HG02571 (cell line): Measurements from ENCODE around the gene ITGA3.

Experiments
- ATAC-seq: cut with Tn5 transposase; IDR thresholded peaks from one replicate; pipeline ENCODE4 v1.9.1; 2021; ENCODE audit warnings: mild to moderate bottlenecking, moderate library complexity; ENCODE audit not compliant: unreplicated experiment

Gene ITGA3

DNA sequence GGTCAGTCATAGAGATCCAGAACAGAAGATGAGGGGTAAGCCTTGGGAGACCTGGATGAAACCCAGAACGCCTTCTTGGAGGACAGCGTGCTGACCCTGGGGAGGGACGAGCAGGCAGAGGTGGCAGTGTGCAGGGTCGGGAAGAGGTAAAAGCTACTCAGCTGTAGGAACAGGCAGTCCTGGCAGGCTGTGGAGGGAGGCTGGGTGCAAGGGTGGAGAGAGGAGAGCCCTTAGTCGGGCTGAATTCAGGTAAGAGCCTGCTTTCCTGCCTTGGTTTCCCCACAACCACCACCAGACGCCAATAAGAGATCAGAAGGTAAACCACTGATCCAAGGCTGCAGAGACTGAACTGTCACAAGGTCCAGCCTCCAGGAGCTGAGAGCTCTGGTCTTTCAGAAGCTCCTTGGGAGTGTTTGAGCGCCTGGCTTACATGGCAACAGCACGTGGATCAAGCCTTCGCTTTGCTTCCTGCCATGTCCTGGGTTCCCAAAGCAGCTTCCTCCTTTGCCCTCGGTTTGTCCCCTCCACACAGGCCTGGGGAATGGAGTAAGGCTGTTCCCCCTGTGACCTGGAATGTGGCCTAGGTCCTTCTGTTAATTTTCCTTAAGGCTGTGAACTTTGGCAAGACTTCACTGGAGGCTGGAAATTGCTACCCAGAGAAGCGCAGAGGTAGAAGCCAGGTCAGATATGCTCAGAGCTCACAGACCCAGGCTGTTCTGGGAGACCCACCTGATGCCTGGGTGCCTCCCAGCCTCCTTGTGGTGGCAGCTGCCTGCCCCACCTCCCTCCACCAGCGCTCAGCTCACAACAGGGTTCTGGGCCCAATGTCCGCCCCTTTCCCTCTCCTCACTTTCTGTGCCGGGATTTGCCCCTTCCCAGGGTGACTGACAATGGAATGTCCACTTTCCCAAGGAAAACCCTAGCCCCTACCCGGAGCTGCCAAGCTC lies 35.3 kb downstream of the ITGA3 start:
- ATAC-seq: no peak

DNA sequence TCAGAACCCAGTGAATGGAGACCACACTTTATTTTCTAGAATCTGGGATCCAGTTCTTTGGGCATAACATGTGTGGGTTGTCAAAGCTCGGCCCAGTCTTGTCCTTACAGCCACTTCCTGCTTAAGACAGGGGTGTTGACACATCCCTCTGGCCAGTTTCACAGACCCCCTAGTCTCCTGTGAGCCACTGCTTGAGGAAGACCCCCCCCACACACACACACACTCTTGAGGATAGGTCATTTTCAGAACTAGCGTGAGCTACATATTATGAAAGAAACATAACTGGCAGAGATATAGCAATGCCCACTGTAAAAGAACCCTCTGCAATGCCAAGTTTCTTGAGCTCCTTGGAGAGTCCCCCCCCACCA lies 36.0 kb downstream of the ITGA3 start:
- ATAC-seq: no peak

DNA sequence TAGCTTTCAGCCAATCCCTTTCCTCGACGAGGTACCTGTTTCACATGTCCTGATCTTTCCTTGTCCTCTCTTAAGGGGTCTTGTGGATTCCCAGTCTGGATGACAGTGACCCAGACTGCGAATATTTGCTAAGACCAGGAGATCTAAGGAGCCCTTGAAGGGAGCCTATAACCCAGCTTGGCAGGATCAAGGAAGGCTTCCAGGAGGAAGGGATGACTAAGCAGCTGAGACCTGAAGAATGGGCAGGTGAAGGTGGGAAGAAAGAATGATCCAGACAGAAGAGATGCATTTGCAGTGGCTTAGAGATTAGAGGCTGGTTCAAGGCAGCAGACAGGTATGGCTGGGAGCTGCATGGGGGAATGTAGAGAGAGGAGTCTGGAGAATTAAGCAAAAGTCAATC lies 37.3 kb downstream of the ITGA3 start:
- no peak for ATAC-seq

DNA sequence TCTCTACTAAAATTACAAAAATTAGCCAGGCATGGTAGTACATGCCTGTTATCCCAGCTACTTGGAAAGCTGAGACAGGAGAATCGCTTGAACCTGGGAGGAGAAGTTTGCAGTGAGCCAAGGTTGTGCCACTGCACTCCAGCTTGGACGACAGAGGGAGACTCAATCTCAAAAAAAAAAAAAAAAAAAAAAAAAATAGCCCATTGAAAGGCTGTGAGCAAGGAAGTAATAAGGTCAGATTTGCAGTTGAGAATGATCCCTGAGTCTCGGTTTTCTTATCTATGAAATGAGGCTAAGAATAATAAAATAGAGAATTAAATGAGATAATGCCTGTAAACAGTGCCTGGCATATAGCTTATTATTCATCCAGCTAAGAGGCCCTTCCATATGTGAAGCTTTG lies 37.9 kb downstream of the ITGA3 start:
- no peak for ATAC-seq

DNA sequence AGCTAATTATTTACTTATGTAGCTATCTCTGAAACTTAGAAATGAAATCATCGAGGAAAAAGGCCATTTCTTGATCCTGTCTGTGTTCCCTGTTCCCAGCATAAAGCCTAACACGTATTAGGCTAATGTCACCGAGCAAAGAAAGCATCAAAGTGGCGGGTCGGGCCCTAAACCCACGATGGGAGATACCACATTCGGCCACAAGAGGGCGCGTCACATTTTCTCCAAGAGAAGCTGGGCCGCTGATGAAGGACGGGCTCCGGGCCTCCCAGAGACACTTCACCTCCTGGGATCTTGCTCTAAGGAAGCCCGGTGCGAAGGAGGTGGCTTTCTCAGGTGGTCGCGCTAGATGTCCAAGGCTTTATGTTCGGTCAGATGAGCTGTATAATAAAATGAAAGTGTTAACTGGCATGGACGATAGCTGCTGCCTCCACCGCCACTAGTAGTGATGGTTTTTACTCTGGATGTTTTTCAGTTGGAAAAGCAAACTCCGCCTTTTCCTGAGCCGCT lies 38.4 kb downstream of the ITGA3 start:
- no peak for ATAC-seq

DNA sequence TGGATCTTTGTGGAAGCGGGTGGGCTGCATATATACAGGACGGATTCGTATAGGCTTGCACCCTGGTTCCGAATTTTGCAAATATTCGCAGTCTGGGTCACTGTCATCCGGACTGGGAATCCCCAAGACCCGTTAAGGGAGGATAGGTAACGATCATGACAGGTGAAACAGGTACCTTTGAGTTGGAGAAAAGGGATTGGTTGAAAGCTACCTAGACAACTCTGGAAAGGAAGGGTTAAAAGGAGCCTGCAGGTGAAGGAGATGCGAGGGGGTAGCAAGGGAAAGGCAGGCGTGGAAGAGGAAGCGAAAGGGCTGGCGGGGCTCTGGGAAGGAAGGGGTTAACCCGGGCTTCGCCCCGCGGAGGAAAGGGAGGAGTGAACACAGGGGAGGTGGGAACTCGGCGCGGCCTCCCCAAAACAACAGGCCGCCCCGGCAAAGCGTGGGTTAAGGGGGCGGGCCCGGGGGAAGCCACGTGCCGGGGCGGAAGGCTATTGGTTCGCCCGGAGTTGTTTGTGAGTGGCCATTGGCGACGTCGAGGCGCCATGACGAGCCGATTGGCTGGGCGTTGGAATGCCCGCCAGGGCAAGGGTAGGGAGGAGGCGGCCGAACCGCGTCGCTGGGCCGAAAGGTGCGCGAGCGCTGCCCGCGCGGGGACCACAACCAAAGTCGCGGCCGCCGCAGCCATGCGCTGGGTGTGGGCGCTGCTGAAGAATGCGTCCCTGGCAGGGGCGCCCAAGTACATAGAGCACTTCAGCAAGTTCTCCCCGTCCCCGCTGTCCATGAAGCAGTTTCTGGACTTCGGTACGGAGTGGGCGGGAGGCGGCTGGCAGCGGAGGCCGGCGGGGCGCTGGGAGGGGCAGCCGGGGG lies 39.1 kb downstream of the ITGA3 start, which contains the start of gene PDK2:
TSS of gene PDK2 (plus strand) at position 599 of the 867 bp plus-strand sequence. CDS start at position 684, 85 bp downstream.
- peak; percentile 83 for ATAC-seq

DNA sequence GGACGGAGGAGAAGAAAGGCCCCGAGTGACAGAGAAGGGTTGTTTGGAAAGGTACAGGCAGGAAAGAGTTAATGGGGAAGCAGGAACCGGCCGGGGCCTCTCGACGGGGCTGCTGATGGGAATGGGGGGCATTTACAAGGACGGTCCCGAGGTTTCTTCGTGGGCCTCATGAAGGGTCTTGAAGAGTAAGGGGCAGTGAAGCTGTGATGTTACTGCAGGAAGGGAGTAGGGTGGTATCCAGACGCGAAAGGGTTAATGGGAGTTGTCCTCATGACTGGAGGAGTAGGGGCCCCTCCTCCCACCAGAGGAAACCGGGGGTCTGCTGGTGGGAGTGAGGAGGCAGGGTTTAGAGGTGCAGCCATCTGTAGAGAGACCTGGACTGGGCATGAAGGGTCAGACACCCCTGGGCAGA lies 39.7 kb downstream of the ITGA3 start:
- no peak for ATAC-seq

DNA sequence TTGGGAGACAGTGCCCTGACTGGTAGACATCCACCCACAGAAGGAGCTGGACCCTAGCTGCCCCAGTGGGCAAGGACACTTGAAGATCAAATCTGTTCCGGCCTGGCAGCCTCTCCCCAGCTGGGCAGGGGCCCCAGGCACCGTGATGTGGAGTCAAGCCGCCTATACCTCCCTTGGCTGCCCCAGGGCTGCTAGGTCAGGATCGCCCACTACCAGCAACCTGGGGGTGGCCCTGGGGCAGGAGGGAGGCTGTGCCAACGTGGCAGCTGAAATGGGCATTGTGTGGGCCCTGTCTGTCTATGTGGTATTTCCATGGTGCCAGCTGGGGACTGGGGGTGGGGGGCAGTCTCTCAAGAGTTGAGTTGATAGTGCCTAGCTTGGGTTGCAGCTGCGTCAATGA lies 40.2 kb downstream of the ITGA3 start:
- no peak for ATAC-seq

DNA sequence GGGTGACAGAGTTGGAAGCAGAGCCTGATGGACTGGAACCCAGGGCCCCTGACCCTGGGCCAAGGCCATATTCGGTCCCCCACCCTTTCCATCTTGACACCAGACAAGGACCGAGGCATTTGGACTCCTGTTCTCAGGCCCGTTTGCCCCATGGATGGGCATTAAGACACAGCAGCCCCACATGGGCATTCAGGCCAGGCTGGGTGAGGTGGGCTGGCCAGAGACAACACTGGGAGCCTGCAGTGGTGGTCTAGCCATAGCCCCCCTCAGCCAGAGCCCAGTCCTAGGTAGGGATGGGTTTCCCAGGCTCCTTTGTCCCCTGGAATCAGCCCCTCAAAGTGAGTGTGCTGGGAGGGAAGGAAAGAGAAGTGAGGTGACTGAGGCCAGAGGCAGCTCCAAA lies 40.8 kb downstream of the ITGA3 start:
- no peak for ATAC-seq

DNA sequence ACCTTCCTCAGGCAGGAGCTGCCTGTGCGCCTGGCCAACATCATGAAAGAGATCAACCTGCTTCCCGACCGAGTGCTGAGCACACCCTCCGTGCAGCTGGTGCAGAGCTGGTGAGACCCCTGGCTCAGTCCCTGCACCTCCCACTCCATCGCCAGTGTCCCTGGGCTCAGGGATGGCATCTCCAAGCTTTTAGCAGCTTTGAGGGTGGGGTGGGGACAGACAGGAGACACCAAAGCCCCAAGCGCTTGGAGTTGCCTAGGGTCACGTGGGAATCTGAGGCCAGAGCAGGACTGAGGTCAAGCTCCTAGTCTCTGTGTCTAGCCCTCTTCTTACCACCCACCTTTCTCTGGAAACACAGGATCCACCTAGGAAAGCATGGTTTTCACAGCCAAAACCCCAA lies 41.5 kb downstream of the ITGA3 start:
- ATAC-seq: no peak

DNA sequence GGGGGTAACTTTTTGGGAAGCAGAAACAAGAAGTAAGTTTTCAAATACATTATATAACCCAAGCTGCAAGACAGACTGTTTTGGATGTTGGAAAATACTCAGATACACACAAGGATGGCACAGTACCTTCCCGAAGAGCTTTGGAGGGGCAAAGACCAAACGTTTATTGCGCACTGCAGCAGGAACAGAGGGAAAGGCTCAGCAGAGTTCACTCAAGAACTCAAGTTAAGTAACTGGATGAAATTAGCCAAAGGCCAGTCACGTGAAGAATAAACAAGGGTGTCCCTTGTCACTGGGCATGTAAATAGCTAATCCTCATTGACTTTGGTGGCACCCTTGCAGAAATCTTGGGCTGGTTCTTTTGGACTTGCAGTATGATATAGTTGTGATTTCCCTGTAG lies 42.0 kb downstream of the ITGA3 start:
- ATAC-seq: no peak

DNA sequence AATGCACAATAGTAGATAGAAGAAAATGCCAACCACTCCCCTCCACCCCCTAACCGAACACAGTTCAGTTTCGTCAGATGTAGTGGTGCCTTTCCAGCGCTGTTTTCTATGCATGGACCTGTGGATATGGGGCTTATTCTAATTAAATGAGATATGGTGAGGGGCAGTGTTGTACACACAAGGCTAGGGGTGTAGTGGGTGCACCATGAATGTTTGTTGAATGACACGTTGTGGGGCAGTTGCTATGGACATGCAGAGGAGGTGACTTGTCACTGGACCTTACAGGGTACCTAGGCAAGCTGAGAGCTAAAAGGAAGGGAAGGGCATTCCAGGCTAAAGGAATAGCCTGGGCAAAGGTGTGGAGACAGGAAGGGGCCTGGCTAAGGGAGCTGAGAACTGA lies 42.7 kb downstream of the ITGA3 start:
- no peak for ATAC-seq

DNA sequence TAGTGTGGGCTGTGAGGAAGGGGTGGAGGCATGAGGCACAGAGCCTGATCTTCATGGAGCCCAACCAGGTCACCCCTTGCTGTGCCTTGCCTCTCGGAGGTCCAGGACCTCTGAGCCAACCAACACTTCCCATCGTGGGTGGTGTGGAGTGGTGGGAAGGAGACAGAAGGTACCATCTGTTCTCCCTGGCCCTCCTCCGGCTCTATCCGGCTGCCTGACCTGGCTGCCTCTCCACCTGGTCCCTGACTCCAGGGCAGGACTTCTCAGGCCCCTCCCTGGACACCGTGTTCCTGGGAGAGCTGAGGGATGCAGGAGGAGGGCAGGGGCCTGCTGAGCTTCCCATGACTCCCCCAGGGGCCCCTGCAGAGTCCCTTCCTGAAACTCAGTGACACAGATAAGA lies 43.1 kb downstream of the ITGA3 start:
- ATAC-seq: no peak

DNA sequence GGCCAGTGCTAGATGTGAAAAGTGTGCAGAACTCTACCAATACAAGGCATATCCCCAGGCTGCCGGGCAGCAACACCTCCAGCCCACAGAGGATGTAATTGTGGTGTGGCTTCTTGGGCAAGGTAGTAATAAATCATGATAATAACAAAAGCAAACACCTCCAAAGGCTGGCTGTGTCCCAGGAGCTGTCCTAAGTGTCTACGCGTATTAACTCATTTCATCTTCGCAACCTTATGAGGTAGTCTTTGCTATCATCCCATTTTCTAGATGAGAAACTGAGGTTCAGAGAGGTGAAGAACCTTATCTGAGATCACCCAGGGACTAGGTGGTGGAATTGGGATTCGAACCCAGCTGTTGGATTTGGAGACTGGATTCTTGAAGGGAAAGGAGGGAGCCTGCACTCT lies 44.6 kb downstream of the ITGA3 start:
- ATAC-seq: no peak

DNA sequence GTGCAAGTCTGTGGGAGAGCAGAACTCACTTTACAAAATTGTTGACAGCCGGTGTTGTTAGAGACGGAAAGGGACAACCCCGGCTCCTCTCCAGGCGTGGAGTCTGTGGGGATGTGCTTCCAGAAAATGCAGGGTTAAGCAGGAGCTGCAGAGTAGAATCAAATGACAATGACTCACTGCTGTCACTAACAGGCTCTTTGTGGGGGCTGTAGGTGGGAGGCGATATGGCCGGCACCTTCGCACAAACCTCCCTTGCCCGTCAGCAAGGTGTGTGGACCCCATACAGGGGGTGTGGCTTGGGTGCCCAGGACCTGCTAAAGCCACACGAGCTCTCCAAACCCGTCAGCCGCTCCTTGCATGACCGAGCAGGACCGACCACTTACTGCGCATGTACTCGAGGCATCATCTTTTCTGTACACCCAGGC lies 45.0 kb downstream of the ITGA3 start:
- no peak for ATAC-seq

DNA sequence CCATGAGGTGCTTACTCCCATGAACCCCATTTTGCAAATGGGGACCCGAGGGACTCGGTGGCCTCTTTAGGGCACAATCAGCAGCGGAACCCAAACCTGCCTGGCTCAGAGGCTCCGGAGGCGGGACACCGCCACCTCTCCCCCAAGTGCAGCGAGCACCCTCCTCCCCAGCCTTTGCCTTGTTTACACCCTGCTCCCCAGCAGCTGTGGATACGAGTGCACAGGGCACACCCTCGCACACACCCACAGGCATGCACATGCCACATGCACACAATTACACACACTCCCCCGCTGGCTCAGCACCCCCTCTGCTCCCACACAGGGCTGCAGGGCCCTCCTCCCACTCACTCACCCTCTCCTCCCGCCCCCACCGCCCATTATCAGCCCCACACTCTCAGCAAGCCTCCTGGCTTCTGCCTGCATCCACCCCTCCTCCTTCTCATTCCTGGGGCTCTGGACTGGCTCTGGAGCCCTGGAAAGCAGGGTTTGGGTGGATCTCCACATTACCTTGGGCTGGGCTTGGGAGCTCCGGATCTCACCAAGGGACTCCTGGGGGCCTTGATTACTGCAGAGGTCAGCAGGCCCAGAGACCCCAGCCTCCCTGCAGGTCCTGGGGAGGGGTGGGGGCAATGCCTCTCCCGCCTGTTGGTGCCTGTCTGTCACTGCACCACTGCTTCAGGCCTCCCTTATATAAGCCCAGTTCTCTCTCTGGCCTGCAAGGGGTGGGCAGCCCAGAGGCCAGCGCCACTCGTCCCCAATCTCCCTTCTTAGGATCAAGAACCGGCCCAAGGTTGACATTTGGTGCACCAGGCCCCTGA lies 45.6 kb downstream of the ITGA3 start:
- ATAC-seq: no peak

DNA sequence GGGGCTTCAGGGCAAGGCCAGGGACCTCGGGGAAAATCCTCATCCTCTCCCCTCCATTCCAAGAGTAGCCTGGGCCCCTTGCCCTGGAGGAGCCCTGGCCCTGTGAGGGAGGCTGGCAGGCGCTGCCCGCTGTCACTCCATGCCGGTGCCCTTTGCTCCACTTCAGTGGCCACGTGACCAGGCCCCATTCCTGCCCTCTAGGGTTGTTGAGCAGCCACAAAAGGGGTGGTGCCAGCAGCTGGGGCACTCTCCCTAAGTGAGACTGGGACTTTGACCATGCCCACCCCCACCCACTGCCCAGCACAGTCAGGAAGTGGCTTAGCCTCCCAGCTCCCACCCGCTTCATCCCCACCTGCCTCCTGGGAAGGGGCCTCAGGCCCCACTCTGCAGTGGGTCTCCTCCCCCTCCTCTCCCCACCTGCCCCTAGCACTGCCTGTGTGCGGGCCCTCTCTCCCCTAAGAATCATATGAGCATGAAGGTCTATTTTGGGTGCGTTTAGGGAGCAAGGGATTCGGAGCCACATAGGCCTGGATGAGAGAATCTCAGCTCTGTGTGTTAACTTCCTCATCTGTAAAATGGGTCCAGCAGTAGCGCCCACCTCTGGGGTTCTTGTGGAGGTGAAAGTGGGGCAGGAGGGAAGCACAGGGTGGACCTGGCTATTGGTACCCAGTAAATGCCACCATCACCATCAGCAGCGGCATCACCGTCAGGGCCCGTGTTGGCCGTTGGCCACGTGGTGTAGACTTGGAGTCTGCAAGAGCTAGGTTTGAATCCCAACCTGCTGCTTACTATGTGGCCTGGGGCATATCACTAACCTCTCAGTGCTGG lies 46.5 kb downstream of the ITGA3 start:
- no peak for ATAC-seq

DNA sequence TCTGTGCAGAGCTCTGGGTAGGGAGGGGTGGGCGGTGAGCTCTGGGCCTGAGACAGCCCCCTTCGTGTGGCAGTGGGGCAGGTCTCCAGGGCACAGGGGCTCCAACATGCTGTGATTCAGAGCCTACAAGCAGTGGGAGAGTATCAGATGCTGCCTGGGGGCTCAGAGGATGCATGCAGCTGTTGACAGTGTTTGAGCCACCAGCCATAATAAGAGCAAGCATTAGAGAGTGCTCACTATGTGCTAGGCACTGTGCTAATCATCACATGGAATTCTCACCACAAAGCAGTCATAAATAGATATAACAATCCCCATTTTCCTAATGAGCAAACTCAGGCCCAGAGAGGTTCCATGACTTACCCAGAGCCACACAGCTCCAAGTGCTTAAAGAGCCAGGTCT lies 47.3 kb downstream of the ITGA3 start:
- ATAC-seq: no peak

DNA sequence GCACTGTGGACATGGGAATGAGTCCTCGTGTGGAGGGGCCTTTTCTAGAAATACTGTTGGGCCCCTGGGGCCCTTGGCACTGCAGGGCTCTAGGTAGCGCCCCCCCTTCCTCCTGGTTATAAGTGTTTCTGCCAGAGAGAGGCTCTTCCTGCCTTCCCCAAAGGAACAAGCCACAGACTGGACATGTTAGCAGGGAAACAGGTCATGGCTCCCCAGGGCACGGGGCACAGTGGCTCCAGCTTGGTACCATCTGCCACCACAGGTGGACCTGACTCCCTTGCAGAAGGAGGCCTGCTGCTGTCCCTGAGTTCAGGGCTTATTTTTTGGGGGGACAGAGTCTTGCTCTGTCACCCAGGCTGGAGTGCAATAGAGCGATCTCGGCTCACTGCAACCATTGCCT lies 48.0 kb downstream of the ITGA3 start:
- no peak for ATAC-seq

DNA sequence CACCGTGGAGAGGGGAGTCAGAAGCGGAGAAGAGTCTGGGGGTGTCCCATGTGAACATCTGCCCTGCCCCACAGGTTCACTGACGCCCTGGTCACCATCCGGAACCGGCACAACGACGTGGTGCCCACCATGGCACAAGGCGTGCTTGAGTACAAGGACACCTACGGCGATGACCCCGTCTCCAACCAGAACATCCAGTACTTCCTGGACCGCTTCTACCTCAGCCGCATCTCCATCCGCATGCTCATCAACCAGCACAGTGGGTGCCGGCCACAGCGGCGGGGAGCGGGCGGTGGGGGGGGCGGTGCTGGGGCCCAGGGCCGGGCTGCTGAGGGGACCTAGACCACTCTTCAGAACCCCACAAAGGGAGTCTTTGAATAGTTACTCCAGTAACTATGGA lies 49.9 kb downstream of the ITGA3 start:
- ATAC-seq: no peak
